Measurements from ENCODE around the gene C11orf21.

The C11orf21 gene

DNA sequence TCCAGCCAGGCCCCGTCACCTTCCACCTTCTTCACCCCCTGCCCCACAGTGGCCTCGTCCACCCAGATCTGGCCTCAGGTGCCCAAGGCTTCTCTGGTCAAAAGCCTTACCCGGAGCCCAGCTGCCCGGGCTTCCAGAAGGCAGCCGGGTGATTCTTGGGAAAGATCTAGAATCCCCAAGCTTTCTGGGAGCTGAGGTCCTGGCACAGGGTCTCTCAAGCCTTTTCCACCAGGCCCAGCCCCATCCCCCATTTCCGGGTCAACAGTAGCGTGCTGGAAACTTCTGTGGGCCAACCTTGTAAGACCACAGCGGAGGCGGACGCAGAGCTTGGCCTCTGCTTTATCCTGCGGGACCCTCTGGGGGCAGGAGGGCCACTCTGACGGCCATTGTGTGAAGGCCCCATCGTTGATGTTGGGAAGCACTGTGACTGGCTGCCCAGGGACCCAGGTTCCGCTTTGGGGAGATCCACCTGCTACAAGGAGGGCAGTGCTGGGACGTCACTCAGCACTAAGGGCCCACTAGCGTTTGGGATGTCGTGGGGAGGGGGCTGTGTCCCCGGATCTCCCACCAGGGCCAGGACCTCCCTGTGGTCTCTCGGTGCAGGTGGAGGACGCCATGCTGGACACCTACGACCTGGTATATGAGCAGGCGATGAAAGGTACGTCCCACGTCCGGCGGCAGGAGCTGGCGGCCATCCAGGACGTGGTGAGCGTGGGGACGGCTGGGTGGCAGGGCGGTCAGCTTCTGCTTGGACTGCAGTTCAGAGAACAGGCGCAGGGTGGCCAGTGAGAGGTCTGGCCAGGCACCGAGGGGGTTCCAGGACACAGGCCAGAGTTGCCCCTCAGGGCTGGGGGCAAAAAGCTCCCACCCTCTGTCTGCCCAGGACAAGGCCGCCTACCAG lies 11.6 kb upstream of the C11orf21 start:
- H3K9me3 ChIP-seq, result peaks cover 0 to 4% (median 0%) of the 10 kb centered on the region in 3 donors
- DNase-seq, result peak in 1 of 2 donors; percentile 64
- H3K27me3 ChIP-seq, result peaks cover 0 to 10% of the 10 kb centered on the region in 2 donors
- intact Hi-C loops (cut with DNase I; ENCODE audit: low total_unique reads), result loop anchor here (10.0 kb wide), 1 partner anchor 462 kb away; no protein-coding TSS in a partner anchor
- H3K36me3 ChIP-seq, result no peaks in the 10 kb centered on the region
- H3K27ac ChIP-seq, result peak overlapping the region in 1 of 2 donors; percentile 86
- no peak overlapping the region for H3K4me3 ChIP-seq
- TF ChIP-seq, protein P1, sequence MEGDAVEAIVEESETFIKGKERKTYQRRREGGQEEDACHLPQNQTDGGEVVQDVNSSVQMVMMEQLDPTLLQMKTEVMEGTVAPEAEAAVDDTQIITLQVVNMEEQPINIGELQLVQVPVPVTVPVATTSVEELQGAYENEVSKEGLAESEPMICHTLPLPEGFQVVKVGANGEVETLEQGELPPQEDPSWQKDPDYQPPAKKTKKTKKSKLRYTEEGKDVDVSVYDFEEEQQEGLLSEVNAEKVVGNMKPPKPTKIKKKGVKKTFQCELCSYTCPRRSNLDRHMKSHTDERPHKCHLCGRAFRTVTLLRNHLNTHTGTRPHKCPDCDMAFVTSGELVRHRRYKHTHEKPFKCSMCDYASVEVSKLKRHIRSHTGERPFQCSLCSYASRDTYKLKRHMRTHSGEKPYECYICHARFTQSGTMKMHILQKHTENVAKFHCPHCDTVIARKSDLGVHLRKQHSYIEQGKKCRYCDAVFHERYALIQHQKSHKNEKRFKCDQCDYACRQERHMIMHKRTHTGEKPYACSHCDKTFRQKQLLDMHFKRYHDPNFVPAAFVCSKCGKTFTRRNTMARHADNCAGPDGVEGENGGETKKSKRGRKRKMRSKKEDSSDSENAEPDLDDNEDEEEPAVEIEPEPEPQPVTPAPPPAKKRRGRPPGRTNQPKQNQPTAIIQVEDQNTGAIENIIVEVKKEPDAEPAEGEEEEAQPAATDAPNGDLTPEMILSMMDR (IDR thresholded peaks at IDR 0.05), result no peak
- peaks cover 0 to 34% (median 25%) of the 10 kb centered on the region in 4 donors for H3K4me1 ChIP-seq

DNA sequence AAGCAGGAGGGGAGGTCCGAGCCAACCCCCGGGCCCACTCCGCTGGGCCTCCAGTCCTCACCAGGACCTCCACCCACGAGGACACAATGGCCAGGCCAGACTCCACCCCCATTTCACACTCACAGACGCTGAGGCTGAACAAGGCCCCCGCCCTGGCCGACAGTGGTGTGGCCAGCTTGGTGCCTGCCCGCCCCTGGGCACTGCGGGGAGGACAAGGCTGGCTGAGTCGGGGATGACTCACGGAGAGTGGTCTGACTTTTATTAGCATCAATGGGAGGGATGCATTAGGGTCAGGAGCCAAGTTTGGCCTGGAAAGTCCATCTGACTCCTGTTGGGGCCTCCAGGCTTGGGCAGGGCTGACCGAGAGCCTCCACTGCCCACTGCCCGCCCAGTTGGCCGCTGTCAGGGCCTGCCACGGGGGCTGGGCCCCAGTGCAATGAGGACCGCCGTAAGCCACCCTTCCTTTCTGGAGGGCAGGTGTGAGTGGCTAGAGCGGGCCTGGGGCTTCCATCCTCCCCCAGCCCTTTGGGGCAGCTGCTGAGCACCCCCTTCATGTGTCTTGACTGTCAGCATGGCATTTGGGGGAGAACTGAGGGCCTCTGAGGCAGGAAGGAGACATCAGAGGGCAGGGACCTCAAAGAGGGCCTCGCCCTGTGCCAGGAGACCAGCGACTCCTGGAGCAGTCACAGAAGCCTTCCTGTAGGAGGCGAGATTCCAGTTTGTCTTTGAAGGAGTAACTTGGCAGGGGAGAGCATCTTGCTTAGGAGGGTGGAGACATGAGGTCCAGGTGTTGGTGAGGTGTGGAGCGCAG lies 10.7 kb upstream of the C11orf21 start:
- H3K27ac ChIP-seq, result peak overlapping the region; percentile 11 to 33
- H3K9me3 ChIP-seq, result no peaks in the 10 kb centered on the region
- TF ChIP-seq, protein P1 (IDR thresholded peaks at IDR 0.05), result no peak
- no peaks in the 10 kb centered on the region for H3K36me3 ChIP-seq
- peaks cover 0 to 17% of the 10 kb centered on the region in 2 donors for H3K27me3 ChIP-seq
- H3K4me1 ChIP-seq, result peaks cover 0 to 35% (median 26%) of the 10 kb centered on the region in 4 donors
- no peak overlapping the region for H3K4me3 ChIP-seq
- intact Hi-C loops (cut with DNase I; ENCODE audit: low total_unique reads), result loop anchor here (10.0 kb wide), 1 partner anchor 462 kb away; no protein-coding TSS in a partner anchor
- peak in 1 of 2 donors; percentile 77 for DNase-seq

DNA sequence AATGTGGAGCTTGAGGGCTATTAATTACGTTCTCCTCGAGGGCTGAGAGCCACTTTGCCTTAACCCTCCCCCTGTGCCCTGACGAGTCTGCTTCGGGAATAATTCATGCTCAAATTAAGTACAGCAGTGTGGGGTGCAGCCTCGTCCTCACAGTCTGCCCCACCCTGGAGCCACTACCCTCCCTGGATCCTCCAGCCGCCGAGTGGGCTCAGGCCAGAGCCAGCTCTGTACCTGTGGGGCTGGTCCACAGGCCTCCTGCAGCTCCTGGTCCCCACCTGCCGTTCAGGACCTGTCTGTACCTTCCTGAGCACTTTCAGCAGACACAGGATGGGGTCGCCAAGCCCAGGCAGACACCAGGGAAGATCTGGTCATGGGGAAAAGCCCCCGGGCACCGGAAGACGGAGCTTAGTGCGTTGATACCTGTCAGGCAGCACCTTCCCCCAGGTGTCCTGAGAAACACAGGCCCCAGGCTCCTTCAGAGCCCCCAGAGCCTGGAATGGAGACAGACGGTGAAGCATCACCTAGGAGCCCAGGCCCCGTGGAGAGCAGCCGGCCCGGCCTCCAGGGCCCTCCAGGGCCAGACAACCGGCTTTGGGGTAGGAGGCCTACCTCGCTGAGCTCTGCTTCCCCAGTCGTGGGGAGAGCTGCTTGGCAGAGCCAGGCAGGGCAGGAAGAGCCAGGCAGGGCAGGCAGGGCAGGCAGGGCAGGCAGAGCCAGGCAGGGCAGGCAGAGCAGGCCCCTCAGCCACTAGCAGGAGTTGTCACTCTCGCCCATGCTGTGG lies 9.8 kb upstream of the C11orf21 start:
- Histone ChIP-seq H3K36me3 (no peaks in the 10 kb centered on the region), H3K27me3 (peaks cover 0 to 19% of the 10 kb centered on the region in 2 donors), H3K4me3 (no peak overlapping the region), H3K27ac (peak overlapping the region in 1 of 2 donors; percentile 33), H3K9me3 (no peaks in the 10 kb centered on the region), H3K4me1 (peaks cover 0 to 43% (median 33%) of the 10 kb centered on the region in 4 donors)
- TF ChIP-seq, protein P1 (IDR thresholded peaks at IDR 0.05), result no peak
- DNase-seq, result peak in 1 of 2 donors; percentile 65
- intact Hi-C loops (cut with DNase I; ENCODE audit: low total_unique reads), result loop anchor here (10.0 kb wide), 1 partner anchor 463 kb away; no protein-coding TSS in a partner anchor

DNA sequence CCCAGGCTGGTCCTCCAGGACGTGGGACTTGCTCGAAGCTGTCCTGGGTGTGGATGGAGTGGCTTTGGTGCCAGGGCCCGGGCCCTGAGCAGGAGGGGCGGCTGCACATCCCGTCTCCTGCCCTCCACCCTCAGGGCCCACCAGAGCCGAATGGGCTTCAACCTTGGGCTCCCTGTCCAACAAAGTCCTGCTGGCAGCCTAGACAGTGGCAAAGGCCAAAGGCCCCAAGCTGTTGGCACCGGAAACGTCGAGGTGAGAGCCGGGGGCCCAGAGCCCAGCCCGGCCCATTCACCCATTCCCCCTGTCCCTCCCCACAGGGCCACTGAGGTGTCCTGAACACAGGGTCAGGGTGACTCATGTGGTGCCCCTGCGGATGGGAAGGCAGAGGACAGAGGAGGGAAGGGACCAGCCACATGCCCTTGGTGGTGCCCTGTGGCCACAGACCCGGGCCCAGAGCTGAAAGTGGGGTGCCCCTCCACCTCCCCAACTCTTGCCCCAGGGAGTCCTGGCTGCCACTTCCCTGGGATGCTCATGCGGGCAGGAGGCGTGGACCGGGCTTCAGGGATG lies 9.2 kb upstream of the C11orf21 start:
- Histone ChIP-seq H3K27me3 (peaks cover 0 to 19% of the 10 kb centered on the region in 2 donors), H3K4me1 (peaks cover 0 to 50% (median 39%) of the 10 kb centered on the region in 4 donors), H3K4me3 (no peak overlapping the region), H3K36me3 (no peaks in the 10 kb centered on the region), H3K27ac (no peak overlapping the region), H3K9me3 (no peaks in the 10 kb centered on the region)
- TF ChIP-seq, protein P1 (IDR thresholded peaks at IDR 0.05), result no peak
- intact Hi-C loops (cut with DNase I; ENCODE audit: low total_unique reads), result loop anchor here (10.0 kb wide), 1 partner anchor 464 kb away; no protein-coding TSS in a partner anchor
- peak in 1 of 2 donors; percentile 63 for DNase-seq
